OCI-LY7 (cell line): ENCODE data around the gene FAM200B. TPM values are rescaled to one million over a fixed set of nuclear protein-coding genes. Genes with fewer than 3 reads are reported as not detected.

Source experiments
- BruUV-seq: library from RNA; stranded (reverse); fragments of 400-500 nt; replicated peaks from 2 replicates; lab custom pipeline; 2021; lab: Mats Ljungman, UMichigan
- CTCF ChIA-PET: fragments of 300-600 bp; sonication (Branson Sonifier 250); formaldehyde crosslinking; loops from one replicate; lab custom pipeline; 2022; ENCODE audit warnings: antibody characterized with exemption; ENCODE audit not compliant: unreplicated experiment; lab: Charles Lee
- POLR2A ChIA-PET: fragments of 300-600 bp; sonication (Branson Sonifier 250); formaldehyde crosslinking; loops from one replicate; lab custom pipeline; 2022; ENCODE audit warnings: antibody characterized with exemption; lab: Charles Lee
- DNase-seq: peaks from one replicate; pipeline ENCODE4 v3.0.0-alpha.2; 2015; ENCODE audit warnings: low spot score
- H2AFZ ChIP-seq: fragments of 200-600 bp; sonication (generic), shearing (Covaris generic); 2 replicates; pipeline ENCODE4 v1.6.1; 2014; ENCODE audit warnings: mild to moderate bottlenecking, antibody characterized with exemption, low read length, moderate library complexity
- H3K27ac ChIP-seq: fragments of 200-600 bp; sonication (generic); 2 replicates; pipeline ENCODE4 v1.5.1; 2014; ENCODE audit warnings: mixed run types, low read depth, mild to moderate bottlenecking, moderate library complexity, low read length, inconsistent platforms; ENCODE audit not compliant: poor library complexity, severe bottlenecking
- H3K36me3 ChIP-seq: fragments of 200-600 bp; sonication (generic); 2 replicates; pipeline ENCODE4 v1.6.1; 2014; ENCODE audit warnings: mild to moderate bottlenecking, antibody characterized with exemption, low read length, moderate library complexity, mixed read lengths; ENCODE audit not compliant: insufficient read depth
- H3K4me1 ChIP-seq: fragments of 200-600 bp; sonication (generic); 2 replicates; pipeline ENCODE4 v1.5.1; 2014; ENCODE audit warnings: mild to moderate bottlenecking, low read length; ENCODE audit not compliant: insufficient read depth, poor library complexity, severe bottlenecking
- H3K4me2 ChIP-seq: fragments of 200-600 bp; sonication (generic); 2 replicates; pipeline ENCODE4 v1.6.1; 2014; ENCODE audit warnings: mild to moderate bottlenecking, low read length
- H3K4me3 ChIP-seq: fragments of 200-600 bp; sonication (generic); 2 replicates; pipeline ENCODE4 v1.5.1; 2014; ENCODE audit warnings: mild to moderate bottlenecking, low read depth, low read length; ENCODE audit not compliant: poor library complexity, severe bottlenecking
- H3K79me2 ChIP-seq: fragments of 200-600 bp; sonication (generic); 2 replicates; pipeline ENCODE4 v1.6.1; 2016; ENCODE audit warnings: low read depth, mild to moderate bottlenecking, low read length, moderate library complexity, mixed read lengths; ENCODE audit not compliant: insufficient read depth
- H3K9me2 ChIP-seq: fragments of 200-600 bp; sonication (generic); 2 replicates; pipeline ENCODE4 v1.6.1; 2016; ENCODE audit warnings: mild to moderate bottlenecking, low read length, mixed read lengths; ENCODE audit not compliant: insufficient read depth
- H3K9me3 ChIP-seq: fragments of 200-600 bp; sonication (generic); 2 replicates; pipeline ENCODE4 v1.6.1; 2014; ENCODE audit warnings: mild to moderate bottlenecking, mixed run types, low read length, mixed read lengths
- H4K20me1 ChIP-seq: fragments of 200-600 bp; sonication (generic); 2 replicates; pipeline ENCODE4 v1.6.1; 2014; ENCODE audit warnings: mild to moderate bottlenecking, antibody characterized with exemption, low read length, moderate library complexity, mixed read lengths; ENCODE audit not compliant: insufficient read depth
- CTCF ChIP-seq: fragments of 200-600 bp; sonication (generic); conservative IDR thresholded peaks from 2 replicates; pipeline ENCODE4 v1.5.1; 2014; ENCODE audit warnings: mild to moderate bottlenecking, antibody characterized with exemption, low read length, moderate library complexity, mixed read lengths
- EZH2phosphoT487 ChIP-seq: fragments of 200-600 bp; sonication (generic); IDR thresholded peaks from 2 replicates; pipeline ENCODE4 v1.6.1; 2018; ENCODE audit warnings: low read depth, borderline replicate concordance, mild to moderate bottlenecking, mixed run types, antibody characterized with exemption, low read length, moderate library complexity, mixed read lengths
- intact Hi-C: fragments of 100-400 bp; cut with micrococcal nuclease; formaldehyde crosslinking; loops from one replicate; pipeline ENCODE4 v1.10.0; 2022; ENCODE audit not compliant: unreplicated experiment
- total RNA-seq, 2 experiments: library from RNA; depleted of rRNA in 1 of 2; stranded (reverse); fragments of >200 nt in 1 of 2; shearing (Covaris generic) in 1 of 2; gene quantifications; 2 replicates each; pipeline ENCODE4 v1.2.3, GENCODE V29; 2014 to 2022

FAM200B gene
- total RNA-seq, 2 experiments from 2014 or later: 11.5 to 25.0 TPM

DNA sequence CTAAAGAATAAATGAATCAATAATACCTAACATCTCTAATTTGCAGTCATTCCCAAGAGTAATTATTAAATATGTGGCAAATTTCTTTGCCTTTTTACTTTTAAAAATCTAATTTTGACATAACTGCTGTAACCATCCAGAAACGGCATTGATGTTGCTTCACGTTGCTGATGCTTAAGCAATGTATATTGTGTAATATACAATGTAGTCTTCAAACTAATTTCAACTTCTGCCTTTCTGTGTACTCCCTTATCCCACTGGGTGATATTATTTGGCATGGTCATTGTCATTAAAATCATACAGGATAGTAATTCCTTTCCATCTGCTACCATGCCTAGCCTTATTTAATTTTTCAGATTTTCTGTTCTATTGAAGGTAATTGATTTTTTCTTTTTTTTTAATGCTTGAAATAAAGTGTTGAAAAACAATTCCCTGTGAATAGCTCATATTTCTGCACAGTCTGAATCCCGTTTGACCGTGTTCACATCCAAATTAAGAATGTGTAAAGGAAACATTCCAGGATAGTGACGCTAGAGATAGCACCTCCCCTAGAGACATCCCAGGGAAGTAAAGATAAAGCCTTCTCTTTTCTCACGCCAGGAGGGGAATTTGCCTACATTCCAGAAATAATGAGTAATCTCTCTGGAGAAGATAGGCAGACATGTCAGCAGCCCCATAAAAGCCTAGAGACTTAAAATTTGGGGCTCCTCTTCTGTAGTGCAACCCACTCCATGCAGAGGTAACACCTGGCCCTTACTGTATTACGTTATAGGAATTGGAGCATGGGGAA, 8.6 kb downstream of the FAM200B start:
- no peaks in the 10 kb centered on the region for H3K79me2 ChIP-seq
- H3K4me2 ChIP-seq: no peak overlapping the region
- H2AFZ ChIP-seq: no peak overlapping the region
- H3K9me3 ChIP-seq: no peaks in the 10 kb centered on the region
- no TSS peak for BruUV-seq
- H3K9me2 ChIP-seq: no peaks in the 10 kb centered on the region
- no peaks in the 10 kb centered on the region for H3K4me1 ChIP-seq
- H3K36me3 ChIP-seq: peaks cover 40% of the 10 kb centered on the region
- H3K4me3 ChIP-seq: no peak overlapping the region
- no peak for TF ChIP-seq CTCF
- TF ChIP-seq EZH2phosphoT487: no peak
- intact Hi-C loops: no loop called here
- no peaks in the 10 kb centered on the region for H4K20me1 ChIP-seq
- H3K27ac ChIP-seq: no peak overlapping the region
- DNase-seq: no peak
- CTCF ChIA-PET: no interaction called here
- POLR2A ChIA-PET: interaction anchor here (0.6 kb wide), 1 partner anchor 8 kb away, joined by 3 read pairs; the partner anchor contains the start of gene FAM200B

DNA sequence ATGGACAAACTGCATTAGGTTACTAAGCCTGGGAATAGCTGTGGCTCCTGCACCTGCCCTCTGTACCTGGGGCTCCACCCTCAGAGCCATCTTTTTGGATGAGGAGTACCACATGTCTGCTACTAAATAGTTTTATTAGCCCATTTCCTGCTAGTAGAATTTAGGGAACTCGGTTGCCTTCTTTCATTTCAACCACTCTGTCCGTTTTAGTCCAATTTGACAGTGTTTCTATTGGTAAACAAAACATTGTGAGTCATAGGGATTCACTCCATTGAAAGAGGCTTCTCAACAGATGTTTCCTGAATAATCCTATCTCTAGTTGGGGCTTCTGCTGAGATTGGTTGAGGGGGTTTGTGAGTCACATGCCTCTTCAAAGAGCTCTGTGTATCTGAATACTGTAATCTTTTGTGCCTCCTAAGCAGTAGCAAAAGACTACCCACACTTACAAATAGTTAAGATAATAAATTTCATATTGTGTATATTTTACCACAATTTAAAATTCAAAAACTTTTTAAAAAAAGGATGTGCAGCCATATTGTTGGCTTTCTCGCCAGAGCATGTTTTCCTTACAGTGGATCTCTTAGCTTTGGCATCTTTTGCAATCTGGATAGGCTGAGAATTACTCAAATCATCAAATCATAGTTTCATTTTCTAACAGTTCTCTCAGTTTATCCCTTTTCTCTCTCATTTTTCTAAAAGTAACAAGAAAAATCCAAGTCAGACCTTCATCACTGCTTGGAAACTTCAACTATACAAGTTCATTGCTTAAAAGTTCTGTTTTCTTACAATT, 9.9 kb downstream of the FAM200B start:
- Histone ChIP-seq H3K4me3 (no peak overlapping the region), H3K36me3 (peaks cover 26% of the 10 kb centered on the region), H2AFZ (no peak overlapping the region), H3K4me1 (no peaks in the 10 kb centered on the region), H3K79me2 (no peaks in the 10 kb centered on the region), H3K4me2 (no peak overlapping the region), H3K9me2 (no peaks in the 10 kb centered on the region), H4K20me1 (no peaks in the 10 kb centered on the region), H3K27ac (no peak overlapping the region), H3K9me3 (no peaks in the 10 kb centered on the region)
- DNase-seq: no peak
- TF ChIP-seq EZH2phosphoT487 (no peak), CTCF (no peak)
- ChIA-PET POLR2A (interaction anchor here (0.6 to 1.0 kb wide), 2 partner anchors 9 to 633 kb away, joined by 3 read pairs; partner anchors contain the start of gene FAM200B), CTCF (no interaction called here)
- intact Hi-C loops: no loop called here
- BruUV-seq: no TSS peak
